Measurements from ENCODE around the gene CDYL.

CDYL gene

DNA sequence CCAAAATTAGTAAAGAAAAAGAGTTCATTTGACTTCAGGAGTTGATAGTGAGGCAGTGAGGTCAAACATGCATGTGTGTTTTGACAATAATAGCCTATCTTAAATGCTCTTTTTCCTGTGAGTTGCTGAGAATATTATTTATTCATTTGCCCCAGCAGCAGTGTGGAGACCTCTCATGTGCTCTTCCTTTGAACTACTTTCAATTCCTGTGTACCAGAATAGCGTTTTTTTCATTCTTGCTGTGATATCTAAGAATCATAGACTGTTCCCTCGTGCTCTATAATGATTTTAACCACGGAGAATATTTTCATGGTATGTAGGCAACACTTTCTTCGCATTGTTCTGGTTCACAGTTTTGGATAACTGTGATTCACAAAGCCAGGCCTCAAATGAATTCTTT, 5.2 kb downstream of the CDYL start:
- Mint-ChIP-seq H3K4me3 (no peak overlapping the region), H3K9me3 (peaks cover 20% of the 10 kb centered on the region), H3K4me1 (peaks cover 43% of the 10 kb centered on the region), H3K27ac (peak overlapping the region; percentile 46), H3K27me3 (no peaks in the 10 kb centered on the region), H3K36me3 (peaks cover 24% of the 10 kb centered on the region)
- CTCF ChIA-PET, result no interaction called here
- no peak for DNase-seq

DNA sequence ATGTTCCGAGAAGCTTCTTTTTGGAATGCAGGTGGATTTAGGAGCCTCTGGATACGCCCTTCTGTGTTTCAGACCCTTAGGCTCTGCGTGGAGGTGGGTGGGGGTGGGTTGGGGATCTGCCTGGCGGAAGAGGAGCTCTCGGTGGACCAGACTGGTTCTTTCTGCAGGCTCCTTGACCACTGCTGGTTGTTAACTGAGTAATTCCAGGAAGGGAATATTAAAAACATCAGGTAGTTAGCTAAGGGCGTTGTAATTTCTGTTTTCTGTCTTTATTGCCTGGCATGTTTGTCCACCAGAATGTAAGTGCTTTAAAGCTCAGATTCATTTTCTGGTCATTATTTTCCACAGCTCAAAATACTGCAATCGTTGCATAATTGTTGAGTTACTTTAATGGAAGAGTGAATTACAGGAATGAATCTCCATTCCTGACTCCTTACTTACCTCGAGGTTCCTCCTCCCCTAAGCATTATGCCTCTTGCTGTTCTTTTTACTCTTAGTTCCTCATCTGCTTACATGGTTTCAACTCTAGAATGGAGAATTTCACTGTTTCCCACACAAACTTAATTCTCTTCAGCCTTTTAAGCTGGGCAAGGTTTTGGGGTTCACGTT, 5.9 kb downstream of the CDYL start:
- peaks cover 20% of the 10 kb centered on the region for H3K9me3 Mint-ChIP-seq
- H3K27me3 Mint-ChIP-seq, result no peaks in the 10 kb centered on the region
- peaks cover 43% of the 10 kb centered on the region for H3K4me1 Mint-ChIP-seq
- H3K36me3 Mint-ChIP-seq, result peaks cover 24% of the 10 kb centered on the region
- CTCF ChIA-PET, result no interaction called here
- H3K27ac Mint-ChIP-seq, result no peak overlapping the region
- DNase-seq, result no peak
- no peak overlapping the region for H3K4me3 Mint-ChIP-seq

DNA sequence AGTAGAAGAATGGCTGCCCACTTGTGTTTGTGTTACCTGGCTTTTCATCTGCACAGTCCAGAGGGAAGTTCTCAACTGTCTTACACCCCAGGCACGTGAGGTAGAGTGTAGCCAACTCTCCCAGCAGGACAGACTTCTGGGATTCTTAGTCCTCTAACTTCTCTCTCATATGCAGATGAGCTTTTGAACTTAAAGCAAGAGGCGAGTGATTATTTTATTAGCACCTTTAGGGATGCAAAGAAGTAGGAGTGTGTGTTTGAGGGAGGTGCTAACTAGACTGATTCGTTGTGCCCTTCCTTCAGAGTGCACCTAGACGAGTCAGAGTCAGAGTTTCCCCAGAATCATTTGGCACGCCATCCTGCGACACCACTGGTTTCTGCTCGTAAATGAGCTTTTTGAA, 10.8 kb downstream of the CDYL start:
- Mint-ChIP-seq H3K4me1 (peaks cover 4% of the 10 kb centered on the region), H3K36me3 (peaks cover 12% of the 10 kb centered on the region), H3K4me3 (no peak overlapping the region), H3K27me3 (no peaks in the 10 kb centered on the region), H3K9me3 (peaks cover 9% of the 10 kb centered on the region), H3K27ac (no peak overlapping the region)
- CTCF ChIA-PET, result no interaction called here
- DNase-seq, result no peak

DNA sequence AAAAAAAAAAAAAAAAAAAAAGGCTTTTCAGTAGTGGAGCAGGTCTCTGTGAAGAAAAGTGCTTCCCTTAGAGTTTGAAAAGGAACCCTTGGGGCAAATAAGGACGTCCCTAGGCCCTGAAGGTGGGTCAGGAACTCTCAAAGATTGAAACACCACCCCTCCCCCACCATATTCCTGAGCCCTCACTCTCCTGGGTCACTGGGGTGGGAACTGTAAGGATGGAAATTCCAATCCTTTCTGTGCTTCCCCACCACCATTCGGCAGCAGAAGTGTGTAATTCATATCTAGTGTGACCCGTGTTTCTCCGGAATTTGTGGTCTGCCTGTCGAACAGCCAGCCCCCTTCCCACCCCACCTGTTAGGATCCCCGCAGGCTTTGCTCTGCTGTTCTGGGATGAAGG, 12.3 kb downstream of the CDYL start:
- CTCF ChIA-PET, result no interaction called here
- Mint-ChIP-seq H3K4me3 (no peak overlapping the region), H3K4me1 (no peaks in the 10 kb centered on the region), H3K27ac (no peak overlapping the region), H3K27me3 (no peaks in the 10 kb centered on the region), H3K9me3 (peaks cover 9% of the 10 kb centered on the region), H3K36me3 (peaks cover 10% of the 10 kb centered on the region)
- no peak for DNase-seq

DNA sequence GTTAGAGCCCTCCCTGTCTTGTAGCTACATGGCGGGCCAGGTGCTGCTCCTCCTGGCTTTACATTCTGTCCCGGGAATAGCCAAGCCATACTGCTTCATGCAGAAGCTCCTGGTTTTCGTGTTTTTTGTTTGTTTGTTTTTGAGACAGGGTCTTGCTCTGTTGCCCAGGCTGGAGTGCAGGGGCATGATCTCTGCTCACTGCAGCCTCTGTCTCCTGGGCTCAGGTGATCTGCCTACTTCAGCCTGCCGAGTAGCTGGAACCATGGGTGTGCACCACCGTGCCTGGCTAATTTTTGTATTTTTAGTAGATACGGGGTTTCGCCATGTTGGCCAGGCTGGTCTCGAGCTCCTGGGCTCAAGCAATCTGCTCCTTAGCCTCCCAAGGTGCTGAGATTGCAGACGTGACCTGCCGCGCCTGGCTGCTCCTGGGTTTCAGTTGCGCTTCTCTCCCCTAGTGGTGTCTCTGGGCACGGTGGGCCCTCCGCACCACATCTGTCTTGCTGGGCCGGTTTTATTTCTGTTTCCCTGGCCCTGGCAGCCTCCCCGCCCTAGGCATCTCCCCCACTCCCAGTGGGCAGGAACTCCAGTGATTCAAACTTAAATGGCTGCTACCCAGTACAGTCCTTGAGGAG, 12.9 kb downstream of the CDYL start:
- CTCF ChIA-PET, result interaction anchor here (1.6 kb wide), 1 partner anchor 10 kb away, joined by 5 read pairs; no protein-coding TSS in a partner anchor
- DNase-seq, result no peak
- Mint-ChIP-seq H3K4me3 (no peak overlapping the region), H3K27me3 (no peaks in the 10 kb centered on the region), H3K9me3 (peaks cover 3% of the 10 kb centered on the region), H3K4me1 (no peaks in the 10 kb centered on the region), H3K36me3 (peaks cover 5% of the 10 kb centered on the region), H3K27ac (no peak overlapping the region)

DNA sequence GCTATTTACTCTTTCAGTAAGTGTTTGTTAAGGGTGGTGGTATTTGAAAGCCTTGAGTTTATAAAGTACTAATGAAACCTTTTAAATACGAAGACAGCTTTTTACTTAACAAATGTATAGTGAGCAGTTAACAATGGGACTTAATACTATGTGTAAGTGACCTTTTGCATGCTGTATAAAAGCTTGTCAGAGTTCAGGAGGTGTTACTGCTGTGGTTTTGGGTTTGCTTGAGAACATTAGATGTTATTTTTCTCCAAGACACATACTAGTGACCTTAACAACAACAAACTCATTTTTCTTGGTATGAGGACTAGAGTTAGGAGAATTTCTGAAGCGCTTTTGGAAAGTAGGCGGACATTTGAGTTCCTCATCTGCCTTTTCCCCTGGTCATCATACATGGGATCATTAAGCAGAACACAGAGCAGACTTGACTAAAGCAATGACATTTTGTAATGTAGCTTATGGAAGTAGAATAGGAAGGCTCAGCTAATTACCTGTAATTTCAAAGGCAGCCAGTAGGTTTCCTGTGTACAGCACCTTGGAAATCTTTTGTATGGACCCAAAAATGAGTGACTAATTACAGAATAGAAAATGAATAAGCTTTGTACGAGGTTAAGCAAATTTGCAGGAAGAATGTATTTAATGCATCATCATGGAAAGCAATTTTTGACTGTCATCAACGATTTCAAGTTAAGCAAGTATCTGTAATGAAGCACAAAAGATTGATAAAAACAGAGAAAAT, 14.1 kb downstream of the CDYL start:
- H3K36me3 Mint-ChIP-seq, result peaks cover 3% of the 10 kb centered on the region
- no peak overlapping the region for H3K27ac Mint-ChIP-seq
- H3K4me1 Mint-ChIP-seq, result no peaks in the 10 kb centered on the region
- CTCF ChIA-PET, result interaction anchor here (0.9 to 1.6 kb wide), 5 partner anchors 9 to 614 kb away, joined by 3 to 5 read pairs (median 3); no protein-coding TSS in a partner anchor
- no peak for DNase-seq
- H3K4me3 Mint-ChIP-seq, result no peak overlapping the region
- no peaks in the 10 kb centered on the region for H3K9me3 Mint-ChIP-seq
- no peaks in the 10 kb centered on the region for H3K27me3 Mint-ChIP-seq

DNA sequence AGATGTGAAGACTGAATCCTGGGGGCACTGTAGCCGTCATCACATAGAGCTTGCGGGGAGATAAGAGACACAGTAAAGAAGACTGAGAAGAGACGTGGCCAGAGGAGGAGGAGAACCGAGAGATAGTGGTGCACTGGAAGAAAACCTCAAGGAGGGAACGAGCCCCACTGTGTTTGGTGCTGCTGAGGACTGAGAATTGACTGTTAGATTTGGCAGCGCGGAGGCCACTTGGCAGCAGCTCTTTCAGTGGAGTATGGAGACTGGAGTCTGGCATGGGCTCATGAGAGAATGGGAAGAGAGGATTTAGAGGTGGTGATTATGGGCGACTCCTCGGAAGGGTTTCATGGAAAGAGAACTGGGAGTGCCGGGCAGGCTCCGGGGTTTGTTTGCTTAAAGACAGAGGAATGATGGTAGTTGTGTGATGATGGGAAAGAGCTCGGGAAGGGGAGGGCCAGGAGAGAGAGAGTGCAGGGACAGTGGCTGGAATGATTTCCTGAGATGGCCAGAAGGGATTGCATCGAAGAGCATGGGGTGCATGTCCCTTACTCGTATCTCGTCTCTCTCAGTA, 18.0 kb downstream of the CDYL start:
- Mint-ChIP-seq H3K9me3 (no peaks in the 10 kb centered on the region), H3K27me3 (no peaks in the 10 kb centered on the region), H3K4me3 (no peak overlapping the region), H3K4me1 (no peaks in the 10 kb centered on the region), H3K36me3 (peaks cover 2% of the 10 kb centered on the region), H3K27ac (no peak overlapping the region)
- DNase-seq, result no peak
- CTCF ChIA-PET, result no interaction called here

DNA sequence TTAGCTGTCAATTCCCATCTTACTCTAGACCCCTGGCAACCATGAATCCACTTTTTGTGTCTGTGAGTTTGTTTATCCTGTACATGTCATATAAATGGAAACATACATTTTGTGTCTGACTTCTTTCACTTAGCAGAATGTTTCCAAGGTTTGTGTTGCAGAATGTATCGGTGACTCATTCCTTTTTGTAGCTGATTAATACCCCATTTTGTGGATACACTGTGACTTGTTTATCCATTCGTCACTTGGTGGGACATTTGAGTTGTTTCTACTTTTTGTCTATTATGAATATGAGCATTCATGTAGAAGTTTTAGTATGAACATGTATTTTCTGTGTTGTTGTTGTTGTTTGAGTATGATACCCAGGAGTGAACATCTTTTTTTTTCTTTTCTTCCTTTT, 21.4 kb downstream of the CDYL start:
- DNase-seq, result no peak
- Mint-ChIP-seq H3K27ac (no peak overlapping the region), H3K36me3 (peaks cover 6% of the 10 kb centered on the region), H3K4me3 (no peak overlapping the region), H3K27me3 (no peaks in the 10 kb centered on the region), H3K9me3 (peaks cover 11% of the 10 kb centered on the region), H3K4me1 (peaks cover 18% of the 10 kb centered on the region)
- CTCF ChIA-PET, result no interaction called here

DNA sequence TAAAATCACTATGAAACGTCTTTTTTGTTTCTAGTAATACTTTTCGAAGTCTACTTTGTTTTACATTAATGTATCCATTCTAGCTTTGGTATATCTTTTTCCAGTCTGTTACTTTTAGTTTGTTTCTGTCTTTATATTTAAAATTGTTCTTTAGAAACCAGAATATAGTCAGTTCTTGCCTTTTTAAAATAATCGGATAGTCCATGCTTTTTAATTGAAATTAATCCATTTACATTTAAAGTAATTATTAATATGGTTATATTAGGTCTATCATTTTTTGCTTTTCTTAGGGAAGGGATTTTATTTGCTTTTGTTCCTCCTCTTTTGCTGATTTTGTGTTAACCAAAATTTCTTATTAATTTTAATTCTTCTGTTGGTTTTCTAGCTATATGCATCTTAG, 23.7 kb downstream of the CDYL start:
- no peak for DNase-seq
- Mint-ChIP-seq H3K36me3 (peaks cover 6% of the 10 kb centered on the region), H3K27ac (no peak overlapping the region), H3K4me3 (no peak overlapping the region), H3K4me1 (peaks cover 21% of the 10 kb centered on the region), H3K27me3 (no peaks in the 10 kb centered on the region), H3K9me3 (peaks cover 11% of the 10 kb centered on the region)
- CTCF ChIA-PET, result interaction anchor here (2.1 kb wide), 1 partner anchor 73 kb away, joined by 4 read pairs; no protein-coding TSS in a partner anchor

DNA sequence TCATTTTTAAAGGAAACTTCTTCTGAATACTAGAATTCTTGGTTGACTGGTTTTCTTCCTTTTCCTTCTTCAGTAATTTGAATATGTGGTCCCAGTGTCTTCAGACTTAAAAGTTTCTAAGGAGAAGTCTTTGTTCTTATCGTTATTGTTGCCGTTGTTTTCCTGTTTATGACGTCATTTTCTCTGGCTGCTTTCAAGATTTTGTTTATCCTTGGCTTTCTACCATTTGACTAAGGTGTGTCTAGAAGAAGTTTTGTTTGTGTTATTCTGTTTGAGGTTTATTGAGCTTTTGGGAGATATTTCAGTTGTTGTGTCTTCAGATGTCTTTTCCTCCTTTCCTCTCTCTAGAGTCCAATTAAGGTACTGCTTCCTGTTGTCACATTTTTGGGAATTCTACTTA, 24.5 kb downstream of the CDYL start:
- CTCF ChIA-PET, result interaction anchor here (2.1 kb wide), 1 partner anchor 74 kb away, joined by 4 read pairs; no protein-coding TSS in a partner anchor
- Mint-ChIP-seq H3K27ac (no peak overlapping the region), H3K4me3 (no peak overlapping the region), H3K27me3 (no peaks in the 10 kb centered on the region), H3K4me1 (peaks cover 22% of the 10 kb centered on the region), H3K9me3 (peaks cover 11% of the 10 kb centered on the region), H3K36me3 (peaks cover 6% of the 10 kb centered on the region)
- DNase-seq, result no peak

DNA sequence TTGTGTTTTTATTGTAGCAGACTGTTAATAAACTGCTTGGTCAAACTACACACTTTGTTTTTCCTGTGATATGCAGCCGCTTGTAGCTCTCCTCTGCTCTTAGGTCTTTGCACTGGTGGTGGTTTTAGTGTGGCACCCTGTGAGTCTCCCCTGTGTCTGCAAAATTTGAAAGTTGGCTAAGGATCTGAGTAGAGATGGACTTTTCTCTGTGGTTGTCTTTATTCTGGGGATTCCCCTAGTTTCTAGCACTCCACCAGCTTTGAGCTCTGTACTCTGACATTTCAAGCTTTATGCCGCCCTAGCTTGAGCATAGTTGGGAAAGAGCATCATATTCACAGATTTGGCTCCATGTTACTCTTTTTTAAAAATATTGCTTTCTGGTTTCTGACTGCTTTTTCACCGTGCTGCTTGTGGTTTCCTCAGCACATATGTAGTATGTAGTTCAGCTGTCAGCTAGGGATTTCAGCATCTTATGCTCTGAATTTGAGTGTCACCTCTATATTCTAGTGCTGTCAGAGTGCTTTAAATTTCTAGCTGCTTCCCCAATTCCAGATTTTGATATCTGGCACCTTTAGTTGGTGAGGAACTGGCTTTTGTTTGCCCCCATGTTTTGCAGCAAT, 25.4 kb downstream of the CDYL start:
- no peak overlapping the region for H3K4me3 Mint-ChIP-seq
- peaks cover 11% of the 10 kb centered on the region for H3K9me3 Mint-ChIP-seq
- no peaks in the 10 kb centered on the region for H3K27me3 Mint-ChIP-seq
- H3K27ac Mint-ChIP-seq, result no peak overlapping the region
- CTCF ChIA-PET, result interaction anchor here (1.3 kb wide), 1 partner anchor 12 kb away, joined by 4 read pairs; no protein-coding TSS in a partner anchor
- peaks cover 23% of the 10 kb centered on the region for H3K4me1 Mint-ChIP-seq
- peaks cover 6% of the 10 kb centered on the region for H3K36me3 Mint-ChIP-seq
- no peak for DNase-seq

DNA sequence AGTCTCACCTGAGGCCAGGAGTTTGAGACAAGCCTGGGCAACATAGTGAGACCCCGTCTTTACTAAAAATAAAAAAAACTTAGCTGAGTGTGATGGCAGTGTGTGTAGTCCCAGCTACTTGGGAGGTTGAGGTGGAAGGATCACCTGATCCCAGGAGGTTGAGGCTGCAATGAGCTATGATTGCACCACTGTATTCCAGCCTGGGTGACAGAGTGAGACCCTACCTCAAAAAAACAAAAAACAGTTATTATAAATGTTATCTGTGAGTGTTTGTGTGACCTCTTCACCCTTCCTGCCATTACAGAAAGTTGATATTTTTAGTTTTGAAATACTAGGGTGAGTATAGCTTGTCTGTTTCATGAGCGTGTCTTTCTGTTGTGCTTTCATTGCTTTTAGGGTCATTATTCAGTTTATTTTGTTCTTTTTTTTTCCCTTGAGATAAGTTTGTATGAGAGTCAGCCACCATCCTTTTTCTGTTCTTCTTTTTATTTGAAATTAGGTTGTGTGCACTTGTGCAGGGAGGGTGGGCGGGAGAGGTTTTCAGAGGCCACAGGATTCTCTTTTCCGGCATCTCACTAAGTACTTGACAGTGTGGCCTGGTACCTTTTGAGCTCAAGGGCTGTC, 26.2 kb downstream of the CDYL start:
- Mint-ChIP-seq H3K9me3 (peaks cover 11% of the 10 kb centered on the region), H3K36me3 (peaks cover 6% of the 10 kb centered on the region), H3K4me1 (peaks cover 23% of the 10 kb centered on the region), H3K4me3 (no peak overlapping the region), H3K27ac (no peak overlapping the region), H3K27me3 (no peaks in the 10 kb centered on the region)
- no peak for DNase-seq
- CTCF ChIA-PET, result interaction anchor here (1.3 kb wide), 1 partner anchor 12 kb away, joined by 4 read pairs; no protein-coding TSS in a partner anchor

DNA sequence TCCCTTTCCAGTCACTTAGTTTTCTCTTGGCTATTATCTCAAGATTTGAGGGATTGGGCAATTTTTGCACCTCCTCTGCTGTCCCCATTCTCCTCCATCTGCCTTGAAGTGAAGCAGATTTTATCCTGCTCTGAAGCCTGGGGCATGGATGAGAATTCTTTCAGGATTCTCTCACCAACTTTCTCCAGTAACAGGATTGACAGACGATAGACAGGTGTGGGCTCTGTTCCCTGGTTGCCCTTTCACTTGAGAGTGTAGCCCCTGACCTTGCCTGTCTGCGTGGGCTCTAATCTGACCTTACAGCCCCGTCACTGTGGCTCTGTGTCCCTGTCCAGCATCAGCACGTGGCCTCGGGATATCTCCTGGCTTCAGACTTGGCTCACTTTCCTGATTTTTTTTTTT, 27.1 kb downstream of the CDYL start:
- Mint-ChIP-seq H3K4me3 (no peak overlapping the region), H3K36me3 (peaks cover 6% of the 10 kb centered on the region), H3K27me3 (no peaks in the 10 kb centered on the region), H3K27ac (no peak overlapping the region), H3K4me1 (peaks cover 23% of the 10 kb centered on the region), H3K9me3 (peaks cover 11% of the 10 kb centered on the region)
- no peak for DNase-seq
- CTCF ChIA-PET, result no interaction called here

DNA sequence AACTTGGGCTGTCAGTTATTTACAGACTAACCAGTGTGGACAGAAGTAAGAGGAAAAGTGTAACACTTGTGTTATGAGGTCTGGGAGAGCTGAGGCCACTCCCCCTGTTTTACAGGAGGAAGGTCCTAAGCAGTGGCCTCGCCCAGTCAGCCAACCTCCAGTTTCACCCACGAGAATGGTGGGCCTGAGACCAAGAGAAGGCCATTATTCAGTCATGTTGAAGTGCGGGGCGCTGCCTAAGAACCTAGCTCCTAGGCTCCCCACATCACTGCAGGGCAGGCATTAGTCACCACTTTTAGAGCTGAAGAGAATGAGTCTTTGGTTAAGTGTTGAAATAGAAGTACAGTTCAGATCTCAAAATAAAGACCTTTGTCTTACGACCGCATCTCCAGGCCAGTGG, 27.9 kb downstream of the CDYL start:
- no peak for DNase-seq
- CTCF ChIA-PET, result no interaction called here
- Mint-ChIP-seq H3K27me3 (no peaks in the 10 kb centered on the region), H3K36me3 (peaks cover 4% of the 10 kb centered on the region), H3K9me3 (peaks cover 14% of the 10 kb centered on the region), H3K4me3 (no peak overlapping the region), H3K4me1 (peaks cover 23% of the 10 kb centered on the region), H3K27ac (no peak overlapping the region)
